HG03139 (cell line): ENCODE results near the gene ZIC1.

Source experiments
- ATAC-seq: cut with Tn5 transposase; IDR thresholded peaks from one replicate; pipeline ENCODE4 v1.9.1; 2021; ENCODE audit not compliant: unreplicated experiment

The ZIC1 gene

GRCh38 chr3:147420353-147421183 lies 11.4 kb downstream of the ZIC1 start:
- no peak for ATAC-seq

- ATAC-seq, result no peak
These were observed 12.2 kb downstream of the ZIC1 start for GRCh38 chr3:147421184-147421912.

- no peak for ATAC-seq
These were observed 13.0 kb downstream of the ZIC1 start for GRCh38 chr3:147422196-147422595.

- no peak for ATAC-seq
These were observed 13.7 kb downstream of the ZIC1 start for GRCh38 chr3:147422601-147423536.

GRCh38 chr3:147423537-147423797 lies 14.3 kb downstream of the ZIC1 start:
- no peak for ATAC-seq

- no peak for ATAC-seq
These were observed 14.8 kb downstream of the ZIC1 start for GRCh38 chr3:147423798-147424580.

GRCh38 chr3:147424581-147425387 lies 15.6 kb downstream of the ZIC1 start:
- ATAC-seq, result no peak

- ATAC-seq, result no peak
These were observed 16.3 kb downstream of the ZIC1 start for GRCh38 chr3:147425388-147425850.

GRCh38 chr3:147426931-147427330 lies 17.8 kb downstream of the ZIC1 start:
- ATAC-seq, result no peak

- ATAC-seq, result no peak
These were observed 18.6 kb downstream of the ZIC1 start for GRCh38 chr3:147427746-147428145.

GRCh38 chr3:147428326-147428725 lies 19.2 kb downstream of the ZIC1 start:
- no peak for ATAC-seq

GRCh38 chr3:147428754-147429153 lies 19.6 kb downstream of the ZIC1 start:
- ATAC-seq, result no peak

- no peak for ATAC-seq
These were observed 22.6 kb downstream of the ZIC1 start for GRCh38 chr3:147431751-147432150.

- ATAC-seq, result no peak
These were observed 38.1 kb downstream of the ZIC1 start for GRCh38 chr3:147447224-147447623.

GRCh38 chr3:147449669-147450068 lies 40.5 kb downstream of the ZIC1 start:
- ATAC-seq, result no peak

GRCh38 chr3:147458995-147459704 lies 50.0 kb downstream of the ZIC1 start:
- ATAC-seq, result no peak

GRCh38 chr3:147462856-147463255 lies 53.7 kb downstream of the ZIC1 start:
- no peak for ATAC-seq
